OCI-LY7 (cell line): Measurements from ENCODE around the gene STRA8.

Experiments used
- EZH2phosphoT487 ChIP-seq: fragments of 200-600 bp; sonication (generic); IDR thresholded peaks from 2 replicates; pipeline ENCODE4 v1.6.1; 2018; ENCODE audit warnings: low read depth, borderline replicate concordance, mild to moderate bottlenecking, mixed run types, antibody characterized with exemption, low read length, moderate library complexity, mixed read lengths
- TF ChIP-seq, protein P1 (sequence below): fragments of 200-600 bp; sonication (generic); conservative IDR thresholded peaks from 2 replicates; pipeline ENCODE4 v1.5.1; 2014; ENCODE audit warnings: mild to moderate bottlenecking, antibody characterized with exemption, low read length, moderate library complexity, mixed read lengths

DNA sequence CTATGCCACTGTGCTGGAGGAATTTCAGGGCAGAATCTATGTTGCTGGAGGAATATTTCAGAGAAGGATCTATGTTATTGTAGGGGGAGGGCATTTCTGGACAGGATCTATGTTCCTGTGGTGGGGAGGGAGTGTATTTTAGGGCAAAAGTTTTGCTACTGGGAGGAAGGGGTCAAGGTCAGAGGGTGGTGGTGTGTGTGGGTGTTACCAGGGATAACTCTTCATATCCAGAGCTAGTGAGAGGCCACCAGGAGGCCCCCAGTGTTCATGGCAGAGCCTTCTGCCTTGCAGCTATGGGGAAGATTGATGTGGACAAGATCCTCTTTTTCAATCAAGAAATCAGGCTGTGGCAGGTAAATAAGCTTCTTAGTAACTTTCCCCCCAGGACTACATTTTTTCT is 2.0 kb upstream of the STRA8 start:
- TF ChIP-seq, protein P1, sequence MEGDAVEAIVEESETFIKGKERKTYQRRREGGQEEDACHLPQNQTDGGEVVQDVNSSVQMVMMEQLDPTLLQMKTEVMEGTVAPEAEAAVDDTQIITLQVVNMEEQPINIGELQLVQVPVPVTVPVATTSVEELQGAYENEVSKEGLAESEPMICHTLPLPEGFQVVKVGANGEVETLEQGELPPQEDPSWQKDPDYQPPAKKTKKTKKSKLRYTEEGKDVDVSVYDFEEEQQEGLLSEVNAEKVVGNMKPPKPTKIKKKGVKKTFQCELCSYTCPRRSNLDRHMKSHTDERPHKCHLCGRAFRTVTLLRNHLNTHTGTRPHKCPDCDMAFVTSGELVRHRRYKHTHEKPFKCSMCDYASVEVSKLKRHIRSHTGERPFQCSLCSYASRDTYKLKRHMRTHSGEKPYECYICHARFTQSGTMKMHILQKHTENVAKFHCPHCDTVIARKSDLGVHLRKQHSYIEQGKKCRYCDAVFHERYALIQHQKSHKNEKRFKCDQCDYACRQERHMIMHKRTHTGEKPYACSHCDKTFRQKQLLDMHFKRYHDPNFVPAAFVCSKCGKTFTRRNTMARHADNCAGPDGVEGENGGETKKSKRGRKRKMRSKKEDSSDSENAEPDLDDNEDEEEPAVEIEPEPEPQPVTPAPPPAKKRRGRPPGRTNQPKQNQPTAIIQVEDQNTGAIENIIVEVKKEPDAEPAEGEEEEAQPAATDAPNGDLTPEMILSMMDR, result no peak
- no peak for TF ChIP-seq EZH2phosphoT487
